Transverse colon (tissue), 4 donors: ENCODE results near the gene NFATC4.

Experiments
- CTCF ChIP-seq, 5 experiments: fragments of 200-600 bp in 3 of 5; fragments of 450-650 bp in 2 of 5; sonication (generic) in 3 of 5; IDR thresholded peaks; 1 replicate in 2 of 5; 2 replicates in 3 of 5; pipeline ENCODE4 v1.5.1; 2016 to 2017; ENCODE audit warnings: antibody characterized with exemption in 5 of 5, inconsistent platforms in 3 of 5, mild to moderate bottlenecking in 2 of 5, moderate library complexity in 1 of 5
- POLR2A ChIP-seq: fragments of 450-650 bp; IDR thresholded peaks from one replicate; pipeline ENCODE4 v1.6.1; 2016; ENCODE audit warnings: antibody characterized with exemption, mild to moderate bottlenecking, moderate library complexity
- POLR2AphosphoS5 ChIP-seq, 3 donors: sonication (generic); formaldehyde crosslinking; IDR thresholded peaks; one replicate each; pipeline ENCODE4 v1.6.1; 2016; ENCODE audit warnings: antibody characterized with exemption in 3 of 3

DNA sequence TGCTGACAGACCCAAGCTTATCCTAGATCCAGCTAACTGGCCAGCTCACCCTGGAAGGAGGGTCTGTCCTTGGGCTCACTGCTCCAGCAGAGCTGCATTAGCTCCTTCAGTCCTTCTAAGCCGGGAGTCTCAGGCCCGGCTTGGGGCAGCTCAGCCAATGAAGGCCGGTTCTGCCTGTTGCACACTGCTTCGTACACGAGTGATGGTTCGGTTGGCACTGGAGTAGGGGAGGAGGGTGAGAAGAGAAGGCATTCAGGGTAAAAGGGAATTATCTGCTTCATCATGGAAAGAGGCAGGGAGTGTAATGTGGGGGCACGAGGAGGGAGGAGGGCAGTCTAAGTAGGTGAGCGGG, 30.2 kb upstream of the NFATC4 start:
- TF ChIP-seq CTCF (IDR thresholded peaks at IDR 0.05) (no peak), POLR2A (no peak), POLR2AphosphoS5 (IDR thresholded peaks at IDR 0.05) (no peak)
